A204.1 (cell line): ENCODE data around the gene IDH3A.

Source experiments
- FAIRE-seq: peaks from 2 replicates; lab custom pipeline; 2012; peaks lifted over from hg19 to GRCh38; lab: Jason Lieb, UNC

Gene IDH3A

GRCh38 chr15:78149068-78149804 is at the start of gene IDH3A:
IDH3A (plus strand) TSS chr15:78149362; CDS start chr15:78149404, 42 bp downstream.
- peak; percentile 86 for FAIRE-seq

GRCh38 chr15:78100886-78101285 is 48.3 kb upstream of the IDH3A start:
- FAIRE-seq, result no peak

- FAIRE-seq, result no peak
Observed at GRCh38 chr15:78101423-78102105, 47.6 kb upstream of the IDH3A start.

- FAIRE-seq, result no peak
Observed at GRCh38 chr15:78102211-78102610, 47.0 kb upstream of the IDH3A start.

GRCh38 chr15:78102741-78103140 is 46.4 kb upstream of the IDH3A start:
- FAIRE-seq, result no peak

GRCh38 chr15:78103406-78104118 is 45.6 kb upstream of the IDH3A start:
- no peak for FAIRE-seq

- no peak for FAIRE-seq
Observed at GRCh38 chr15:78104119-78104479, 45.1 kb upstream of the IDH3A start.

- no peak for FAIRE-seq
Observed at GRCh38 chr15:78104566-78105475, 44.3 kb upstream of the IDH3A start.

- FAIRE-seq, result no peak
Observed at GRCh38 chr15:78105476-78106241, 43.5 kb upstream of the IDH3A start.

- FAIRE-seq, result no peak
Observed at GRCh38 chr15:78107471-78107870, 41.7 kb upstream of the IDH3A start.

GRCh38 chr15:78108300-78109084 is 40.7 kb upstream of the IDH3A start:
- FAIRE-seq, result no peak

GRCh38 chr15:78109156-78109555 is 40.0 kb upstream of the IDH3A start:
- FAIRE-seq, result no peak

- no peak for FAIRE-seq
Observed at GRCh38 chr15:78110096-78110495, 39.1 kb upstream of the IDH3A start.

- FAIRE-seq, result no peak
Observed at GRCh38 chr15:78110916-78111475, 38.2 kb upstream of the IDH3A start.

- FAIRE-seq, result no peak
Observed at GRCh38 chr15:78111788-78112187, 37.4 kb upstream of the IDH3A start.

- FAIRE-seq, result no peak
Observed at GRCh38 chr15:78112551-78112950, 36.6 kb upstream of the IDH3A start.

- no peak for FAIRE-seq
Observed at GRCh38 chr15:78120523-78120922, 28.6 kb upstream of the IDH3A start.

- FAIRE-seq, result no peak
Observed at GRCh38 chr15:78125267-78125666, 23.9 kb upstream of the IDH3A start.

- FAIRE-seq, result no peak
Observed at GRCh38 chr15:78127882-78128281, 21.3 kb upstream of the IDH3A start.

- FAIRE-seq, result no peak
Observed at GRCh38 chr15:78129077-78129750, 19.9 kb upstream of the IDH3A start.
